GM19467 (cell line): ENCODE results near the gene FNIP1.
"Not testable (repeated sequence)": the region's sequence is repeated elsewhere in the genome, so short reads cannot be mapped to it uniquely, and the experiment has no call there.

Experiments used
- ATAC-seq: cut with Tn5 transposase; IDR thresholded peaks from one replicate; pipeline ENCODE4 v1.9.1; 2021; ENCODE audit warnings: mild to moderate bottlenecking, moderate library complexity; ENCODE audit not compliant: unreplicated experiment

FNIP1 gene

DNA sequence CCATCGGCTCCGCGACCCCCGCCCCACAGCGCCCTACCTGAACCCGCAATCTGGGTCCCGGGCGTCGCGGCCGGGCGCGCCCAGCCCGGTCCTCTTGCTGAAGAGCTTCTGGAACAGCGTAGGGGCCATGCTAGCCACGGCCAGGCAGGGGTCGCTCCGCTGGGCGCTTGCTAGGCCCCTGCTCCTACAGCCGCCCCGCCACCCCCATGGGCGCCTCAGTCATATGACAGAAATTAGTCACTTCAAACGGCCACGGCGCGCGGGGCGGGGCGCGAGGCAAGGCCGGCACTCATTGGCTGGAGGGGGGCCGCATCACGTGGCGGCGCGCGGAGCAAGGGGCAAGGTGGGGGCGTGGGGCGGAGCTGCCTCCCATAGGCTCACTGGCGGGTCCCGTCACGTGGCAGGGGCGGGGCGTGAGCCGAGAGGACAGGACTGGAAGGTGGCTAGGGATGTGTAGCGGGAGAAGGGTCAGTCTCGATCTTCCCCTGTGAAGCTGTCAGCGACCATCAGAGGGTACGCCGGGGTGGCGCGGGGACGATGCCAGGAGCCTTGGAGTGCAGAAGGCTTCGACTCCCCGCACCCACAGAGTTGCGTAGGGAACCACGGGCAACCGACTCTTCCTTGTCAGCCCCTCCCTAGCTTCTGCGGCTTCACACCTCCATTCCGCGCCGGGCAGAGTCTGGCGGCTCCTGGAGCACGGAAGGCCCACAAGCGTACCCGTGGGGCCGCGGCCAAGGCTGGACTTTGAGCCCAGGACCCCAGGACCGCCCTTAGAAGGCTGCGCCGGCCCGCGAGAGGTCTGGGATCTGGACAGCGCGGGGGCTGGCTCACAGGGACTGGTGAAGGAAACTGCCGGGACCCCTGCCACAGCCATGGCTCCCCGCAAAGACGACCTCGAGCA, at the start of gene FNIP1:
TSS of gene FNIP1 (minus strand) at position 225 of the 901 bp plus-strand sequence. CDS start at position 129, 96 bp downstream.
- peak; percentile 93 for ATAC-seq

DNA sequence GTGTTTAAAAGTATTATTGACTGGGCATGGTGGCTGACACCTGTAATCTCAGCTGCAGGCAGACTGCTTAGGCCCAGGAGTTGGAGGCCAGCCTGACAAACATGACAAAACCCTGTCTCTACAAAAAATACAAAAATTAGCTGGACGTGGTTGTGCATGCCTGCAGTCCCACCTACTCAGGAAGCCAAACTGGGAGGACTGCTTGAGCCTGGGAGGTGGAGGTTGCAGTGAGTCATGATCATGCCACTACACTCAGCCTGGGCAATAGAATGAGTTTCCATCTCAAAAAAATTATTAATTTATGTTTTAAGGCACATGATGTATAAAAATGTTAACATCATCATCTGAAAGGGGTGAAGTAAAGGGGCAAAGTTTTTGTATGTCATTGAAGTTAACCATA, 49.7 kb upstream of the FNIP1 start:
- ATAC-seq: no peak

DNA sequence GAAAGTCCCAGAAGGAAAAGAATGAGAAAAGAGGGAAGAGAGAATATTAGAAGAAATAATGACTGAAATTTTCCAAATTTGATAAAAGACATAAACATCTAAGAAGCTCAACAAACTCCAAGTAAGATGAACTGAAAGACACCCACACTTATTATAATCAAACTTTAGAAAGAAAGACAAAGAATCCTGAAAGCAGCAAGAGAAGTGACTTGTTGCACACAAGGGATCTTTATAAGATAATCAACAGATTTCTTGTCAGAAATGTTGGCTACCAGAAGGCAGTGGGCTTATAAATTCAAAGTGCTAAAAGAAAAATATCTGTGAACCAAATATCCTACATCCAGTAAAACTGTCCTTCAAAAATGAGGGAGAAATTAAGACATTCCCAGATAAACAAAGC, 49.0 kb upstream of the FNIP1 start:
- ATAC-seq: no peak

DNA sequence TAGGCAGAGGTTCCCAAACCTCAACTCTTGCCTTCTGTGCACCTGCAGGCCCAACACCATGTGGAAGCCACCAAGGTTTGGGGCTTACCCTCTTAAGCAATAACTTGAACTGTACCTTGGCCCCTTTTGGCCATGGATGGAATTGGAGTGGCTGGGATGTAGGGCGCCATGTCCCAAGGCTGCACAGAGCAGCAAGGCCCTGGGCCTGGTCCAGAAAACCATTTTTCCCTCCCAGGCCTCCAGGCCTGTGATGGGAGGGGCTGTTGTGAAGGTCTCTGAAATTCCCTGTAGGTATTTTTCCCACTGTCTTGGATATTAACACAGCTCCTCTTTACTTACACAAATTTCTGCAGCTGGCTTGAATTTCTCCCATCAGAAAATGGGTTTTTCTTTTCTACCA, 46.2 kb upstream of the FNIP1 start:
- not testable (repeated sequence) for ATAC-seq

DNA sequence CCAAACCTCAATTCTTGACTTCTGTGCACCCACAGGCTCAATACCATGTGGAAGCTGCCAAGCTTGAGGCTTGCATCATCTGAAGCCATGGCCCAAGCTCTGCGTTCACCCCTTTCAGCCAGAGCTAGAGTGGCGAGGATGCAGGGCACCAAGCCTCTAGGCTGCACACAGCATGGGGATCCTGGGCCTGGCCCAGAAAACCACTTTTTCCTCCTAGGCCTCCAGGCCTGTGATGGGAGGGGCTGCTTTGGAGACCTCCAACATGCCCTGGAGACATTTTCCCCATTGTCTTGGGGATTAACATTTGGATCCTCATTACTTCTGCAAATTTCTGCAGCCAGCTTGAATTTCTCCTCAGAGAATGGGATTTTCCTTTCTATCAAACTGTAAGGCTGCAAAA, 35.9 kb upstream of the FNIP1 start:
- not testable (repeated sequence) for ATAC-seq

DNA sequence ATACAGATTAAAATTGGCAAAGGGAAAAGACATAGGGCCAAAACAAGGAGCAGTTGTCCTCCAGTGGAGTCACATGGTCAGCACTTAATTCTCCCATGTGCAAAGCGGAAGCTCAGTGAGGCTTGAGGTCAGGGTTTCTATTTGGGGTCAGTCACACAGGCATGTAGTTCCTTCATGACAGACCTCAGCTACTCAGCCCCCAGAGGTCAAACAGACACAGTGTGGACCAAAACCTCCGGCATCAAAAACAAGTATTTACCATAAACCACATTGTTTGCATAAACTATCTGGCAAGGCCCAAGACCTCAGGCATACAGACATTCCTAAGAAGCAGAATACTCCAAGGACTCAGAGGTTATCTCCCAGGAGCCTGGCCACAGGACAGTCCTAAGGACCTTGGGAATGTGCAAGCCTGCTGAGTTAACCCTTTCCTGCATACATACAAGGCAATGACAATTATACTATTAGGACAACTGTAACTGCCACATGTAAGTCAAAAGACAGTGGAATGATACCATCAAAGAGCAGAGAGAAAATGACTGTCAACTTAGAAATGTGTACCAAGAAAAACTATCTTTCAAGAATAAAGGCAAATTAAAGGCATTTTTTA, 28.7 kb upstream of the FNIP1 start:
- ATAC-seq: no peak

DNA sequence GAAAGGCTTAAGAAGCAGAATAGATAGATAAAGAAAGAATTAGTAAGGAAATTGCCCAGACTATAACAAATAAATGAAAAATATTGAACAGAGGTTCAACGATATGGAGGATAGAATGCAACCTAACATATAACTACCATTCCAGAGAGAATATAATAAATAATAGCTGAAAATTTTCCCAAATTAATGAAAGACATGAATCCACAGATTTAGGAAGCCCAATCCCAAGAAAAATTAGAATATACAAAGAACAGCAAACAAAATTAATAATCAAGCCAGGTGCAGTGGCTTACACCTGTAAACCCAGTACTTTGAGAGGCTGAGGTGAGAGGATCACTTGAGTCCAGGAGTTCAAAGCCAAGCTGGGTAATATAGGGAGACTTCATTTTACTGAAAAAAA, 27.8 kb upstream of the FNIP1 start:
- no peak for ATAC-seq

DNA sequence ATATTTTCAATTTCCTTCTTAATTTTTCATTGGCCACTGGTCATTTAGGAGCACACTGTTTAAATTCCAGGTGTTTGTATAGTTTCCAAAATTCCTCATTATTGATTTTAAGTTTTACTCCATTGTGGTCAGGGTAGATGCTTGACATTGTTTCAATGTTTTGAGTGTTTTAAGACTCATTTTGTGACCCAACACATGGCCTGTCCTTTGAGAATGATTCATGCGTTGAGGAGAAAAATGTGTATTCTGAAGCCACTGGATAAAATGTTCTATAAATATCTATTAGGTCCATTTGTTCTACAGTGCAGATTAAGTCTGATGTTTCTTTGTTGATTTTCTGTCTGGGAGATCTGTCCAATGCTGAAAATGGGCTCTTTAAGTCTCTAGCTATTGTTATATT, 24.4 kb upstream of the FNIP1 start:
- no peak for ATAC-seq

DNA sequence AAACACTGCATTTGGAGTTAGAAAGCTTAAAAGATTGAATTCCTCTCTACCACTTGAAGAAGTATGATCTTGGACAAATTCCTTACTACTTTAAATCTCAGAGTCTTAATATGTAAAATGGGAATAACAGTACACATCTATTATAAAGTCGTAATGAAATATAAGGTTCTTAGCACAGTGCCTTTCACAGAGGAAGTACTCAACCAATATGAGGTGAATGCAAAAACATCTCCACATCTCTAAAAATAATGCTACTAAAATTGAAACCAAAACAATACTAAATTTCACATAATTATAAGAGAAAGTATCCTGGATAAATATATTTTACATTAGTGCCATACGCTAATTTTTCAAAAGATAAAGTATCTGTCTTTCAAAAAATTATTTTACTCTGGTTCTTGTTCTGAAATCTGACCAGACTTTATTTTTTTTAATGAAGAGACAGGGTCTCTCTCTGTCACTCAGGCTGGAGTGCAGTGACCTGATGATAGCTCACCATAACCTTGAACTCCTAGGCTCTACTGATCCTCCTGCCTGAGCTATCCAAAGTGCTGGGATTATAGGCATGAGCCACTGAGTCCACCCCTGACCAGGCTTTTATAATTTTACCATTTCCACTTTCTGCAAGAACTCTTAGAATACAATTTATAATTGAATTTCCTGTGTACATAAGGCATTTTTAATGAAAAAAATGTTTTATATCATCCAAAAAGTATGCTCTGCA, 21.3 kb upstream of the FNIP1 start:
- no peak for ATAC-seq

DNA sequence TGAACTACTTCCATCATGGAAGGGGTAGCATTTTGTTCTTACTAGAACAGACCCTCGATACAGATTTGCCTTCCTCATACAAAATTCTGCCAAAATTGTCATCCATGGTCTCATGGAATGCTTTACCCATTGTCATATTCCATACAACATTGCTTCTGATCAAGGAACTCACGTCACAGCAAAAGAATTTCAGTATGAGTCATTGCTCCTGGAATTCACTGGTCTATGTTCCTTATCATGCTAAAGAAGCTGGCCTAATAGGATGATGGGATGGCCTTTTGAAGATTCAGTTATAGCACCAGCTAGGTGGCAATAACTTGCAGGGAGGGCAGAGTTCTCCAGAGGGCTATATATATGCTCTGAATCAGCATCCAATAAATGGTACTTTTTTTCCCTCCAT, 18.2 kb upstream of the FNIP1 start:
- no peak for ATAC-seq

DNA sequence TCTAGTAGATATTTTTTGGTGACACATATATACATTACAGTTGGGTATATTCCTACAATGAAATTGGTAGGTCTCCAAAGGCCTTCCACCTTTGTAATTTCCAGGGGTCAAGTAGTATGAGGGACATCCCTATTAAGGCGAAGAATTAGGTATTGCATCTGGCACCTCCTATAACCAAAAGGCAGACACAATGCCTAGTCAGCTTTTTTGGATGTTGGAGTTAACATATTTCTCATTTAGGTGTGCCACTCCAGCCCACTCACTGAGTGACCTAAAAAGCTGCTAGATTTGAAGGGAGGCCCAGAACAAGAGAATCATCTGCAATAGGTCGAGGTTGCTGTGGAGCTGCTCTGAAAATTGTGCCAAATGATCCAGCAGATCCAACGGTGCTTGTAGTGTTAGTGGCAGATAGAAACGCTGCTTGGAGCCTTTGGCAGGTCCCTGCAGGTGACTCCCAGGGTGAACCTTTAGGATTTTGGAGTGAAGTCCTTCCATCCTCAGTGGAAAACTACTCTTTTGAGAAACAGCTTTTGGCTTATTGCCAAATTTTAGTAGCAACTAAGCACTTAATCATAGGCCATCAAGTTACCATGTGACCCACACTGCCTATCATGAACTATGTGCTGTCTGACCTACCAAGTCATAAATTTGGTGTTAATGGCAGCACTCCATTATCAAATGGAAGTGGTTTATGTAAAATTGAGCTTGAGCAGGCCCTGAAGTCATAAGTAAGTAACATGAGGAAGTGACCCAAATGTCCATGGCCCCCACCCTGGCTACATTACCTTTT, 15.7 kb upstream of the FNIP1 start:
- ATAC-seq: no peak

DNA sequence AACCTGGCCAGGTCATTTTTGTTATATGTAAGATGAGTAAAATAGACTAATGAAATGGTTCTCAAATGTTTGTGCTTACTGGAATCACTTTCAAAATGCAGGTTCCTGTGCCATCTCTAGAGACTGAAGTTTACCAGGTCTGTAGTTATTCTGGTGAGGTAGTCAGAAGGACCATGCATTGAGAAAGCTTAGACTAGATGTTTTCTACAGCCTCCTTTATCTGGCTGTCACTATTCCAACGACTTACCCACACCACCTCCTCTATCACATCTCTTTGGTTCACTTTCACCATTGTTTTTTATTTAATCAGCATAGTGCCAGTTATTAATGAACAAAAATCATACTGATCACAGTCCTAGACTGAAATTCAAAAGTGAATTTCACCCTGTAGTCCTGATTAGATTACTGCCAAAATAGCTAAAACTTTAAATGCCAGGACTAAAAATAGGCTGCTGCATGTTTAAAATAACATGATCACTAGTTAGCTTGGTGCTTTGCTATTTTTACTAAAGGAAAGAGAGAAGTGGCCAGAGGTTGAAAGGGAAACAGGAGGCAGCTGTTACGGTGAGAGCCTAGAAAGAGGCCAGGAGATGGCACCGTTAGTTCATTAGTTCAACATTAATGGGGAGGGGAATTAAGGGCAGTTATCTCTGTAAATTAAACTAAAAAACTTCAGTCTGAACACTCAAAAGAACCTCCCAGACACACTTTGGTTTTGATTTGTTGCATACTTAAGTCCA, 13.9 kb upstream of the FNIP1 start:
- ATAC-seq: no peak

DNA sequence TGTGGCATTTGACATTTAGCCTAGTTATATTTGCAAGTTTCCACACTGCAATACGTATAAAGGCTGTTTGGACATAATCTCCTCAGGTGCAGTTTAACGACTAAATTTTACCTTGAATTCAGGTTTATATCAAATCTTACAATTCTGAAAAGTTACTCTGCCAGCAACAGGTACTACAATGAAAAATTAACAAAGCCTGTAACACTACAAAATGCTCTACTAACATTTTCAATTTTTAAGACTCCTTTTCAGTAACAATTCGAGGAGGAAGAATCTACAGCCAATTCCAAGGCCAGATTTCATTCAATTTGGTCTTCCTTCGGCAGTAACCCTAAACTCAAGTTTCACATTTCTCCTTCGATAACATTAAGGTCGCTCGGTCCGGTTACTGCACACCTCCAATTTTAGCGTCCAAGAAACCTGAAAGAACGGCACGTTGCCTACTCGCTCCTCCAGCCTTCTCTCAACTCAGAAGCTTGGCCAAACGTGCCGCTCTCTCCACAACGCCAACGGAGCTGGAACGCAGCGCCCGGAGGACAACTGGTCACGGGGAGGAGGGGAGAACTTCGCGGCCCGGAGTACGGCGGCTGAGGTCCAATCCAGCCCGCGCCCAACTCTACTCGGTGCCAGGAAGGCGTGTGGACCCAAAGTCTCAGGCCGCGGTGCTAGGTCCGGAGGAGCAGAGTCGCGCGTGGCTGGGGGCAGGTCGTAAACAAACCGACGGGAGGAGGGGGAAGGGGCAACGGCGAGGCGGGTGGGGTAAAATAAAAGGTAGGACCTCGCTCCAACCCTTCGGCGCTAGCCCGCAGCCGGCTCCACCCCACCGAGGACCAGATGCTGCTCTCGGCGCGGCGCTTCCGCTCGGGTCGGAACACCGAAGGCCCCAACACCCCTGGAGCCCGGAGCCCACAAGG, 681 bp downstream of the FNIP1 start:
- peak; percentile 17 for ATAC-seq

DNA sequence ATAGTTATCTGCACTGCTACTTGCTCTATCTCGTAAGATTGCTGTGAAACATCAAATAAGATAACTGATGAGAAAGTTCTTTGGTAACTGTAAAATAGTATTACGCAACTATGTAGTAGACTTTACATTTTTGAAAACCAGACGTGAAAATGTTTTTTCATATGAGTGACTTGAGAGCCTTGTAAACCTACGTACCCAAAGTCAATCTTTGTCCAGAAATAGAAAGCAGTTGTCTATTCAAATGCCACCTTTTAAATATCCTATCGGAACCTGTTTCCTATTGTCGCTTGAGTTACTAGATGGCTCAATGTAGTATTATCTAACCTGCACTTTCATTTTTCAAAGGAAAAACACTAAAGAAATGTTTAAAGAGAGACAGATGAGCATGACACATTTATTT, 1.6 kb downstream of the FNIP1 start:
- ATAC-seq: no peak

DNA sequence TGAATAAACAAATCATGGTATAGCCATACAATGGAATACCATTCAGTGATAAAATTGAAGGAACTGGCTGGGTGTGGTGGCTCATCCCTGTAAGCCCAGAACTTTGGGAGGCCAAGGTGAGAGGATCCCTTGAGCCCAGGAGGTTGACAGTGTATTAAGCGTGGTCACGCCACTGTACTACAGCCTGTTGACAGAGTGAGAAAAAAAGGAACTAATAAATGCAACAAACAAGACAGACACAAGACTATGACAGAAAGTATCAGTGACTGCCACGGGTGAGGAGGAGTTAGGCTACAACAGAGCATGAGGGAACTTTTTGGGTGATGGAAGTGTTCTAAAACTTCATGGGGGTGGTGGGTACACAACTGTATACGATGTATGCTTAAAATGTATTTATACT, 2.2 kb downstream of the FNIP1 start:
- ATAC-seq: no peak

DNA sequence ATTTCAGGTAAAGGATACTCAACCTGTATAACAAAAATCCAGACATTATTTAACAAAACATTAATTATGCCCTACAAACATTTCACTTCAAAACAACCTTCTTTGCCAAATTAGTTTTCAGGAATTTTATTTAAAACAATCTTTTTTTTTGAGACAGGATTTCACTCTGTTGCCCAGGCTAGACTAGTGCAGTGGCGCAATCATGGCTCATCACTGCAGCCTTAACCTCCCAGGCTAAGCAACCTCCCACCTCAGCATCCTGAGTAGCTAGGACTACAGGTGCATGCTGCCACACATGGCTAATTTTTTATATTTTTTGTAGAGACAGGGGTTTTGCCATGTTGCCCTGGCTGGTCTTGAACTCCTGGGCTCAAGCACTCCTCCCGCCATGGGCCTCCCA, 3.9 kb downstream of the FNIP1 start:
- ATAC-seq: no peak

DNA sequence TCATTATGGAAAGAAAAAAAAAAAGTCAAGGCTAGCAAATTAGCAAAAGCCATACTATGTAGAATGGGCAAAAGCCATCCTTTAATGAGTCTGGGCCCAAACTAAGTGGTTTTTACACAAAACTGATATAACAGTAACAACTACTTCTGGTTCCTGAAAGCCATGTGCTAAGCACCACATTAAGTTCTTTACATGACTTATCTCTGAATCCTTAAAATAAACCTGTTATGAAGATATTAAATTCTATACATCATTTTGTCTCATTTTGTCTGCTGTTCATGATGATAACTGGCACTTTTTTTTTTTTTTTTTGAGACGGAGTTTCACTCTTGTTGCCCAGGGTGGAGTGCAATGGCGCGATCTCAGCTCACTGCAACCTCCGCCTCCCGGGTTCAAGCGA, 5.0 kb downstream of the FNIP1 start:
- ATAC-seq: no peak

DNA sequence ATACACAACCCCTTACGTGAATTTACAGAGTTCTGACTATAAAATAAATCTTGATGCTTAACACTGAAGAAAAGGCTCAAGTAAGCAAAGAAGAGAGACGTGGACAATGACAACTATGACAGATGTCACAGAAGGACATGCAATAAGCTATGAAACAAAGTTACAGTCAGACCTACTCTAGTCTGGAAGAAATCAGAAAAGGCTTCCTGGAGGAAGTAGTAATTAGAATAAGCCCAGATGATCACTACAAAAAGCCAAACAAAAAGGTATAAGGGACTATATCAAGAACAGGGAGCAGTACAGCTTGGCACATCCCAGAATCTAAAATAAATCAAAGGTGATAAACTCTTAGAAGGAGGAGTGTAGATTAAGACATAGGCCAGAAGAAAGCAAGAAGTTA, 6.3 kb downstream of the FNIP1 start:
- no peak for ATAC-seq

DNA sequence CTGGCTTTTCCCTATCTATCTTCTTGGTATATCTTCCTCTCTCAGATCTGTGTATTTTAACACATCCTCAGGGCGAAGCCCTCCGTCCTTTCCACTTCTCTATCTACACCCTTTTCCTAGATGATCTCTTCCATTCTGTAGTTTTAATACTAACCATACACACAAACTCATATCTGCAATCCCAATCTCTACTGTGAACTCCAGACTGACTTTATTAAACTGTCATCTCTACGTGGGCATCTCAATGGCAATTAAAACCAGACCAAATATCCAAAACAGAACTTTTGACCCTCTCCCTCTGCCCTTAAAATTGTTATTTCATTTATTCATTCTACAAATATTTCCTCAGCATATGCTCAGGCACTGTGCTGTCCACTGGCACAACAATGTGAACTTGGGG, 7.1 kb downstream of the FNIP1 start:
- ATAC-seq: no peak
